Astrocyte (in vitro differentiated cells and primary cell): ENCODE measurements around the gene CHCHD2. TPM values are rescaled to one million over a fixed set of nuclear protein-coding genes. Genes with fewer than 3 reads are reported as not detected.

Experiments used
- DNase-seq: peaks from one replicate; pipeline ENCODE4 v3.0.0-alpha.2; 2010; ENCODE audit warnings: low read depth
- FAIRE-seq: peaks from 2 replicates; lab custom pipeline; 2011; peaks lifted over from hg19 to GRCh38; lab: Jason Lieb, UNC
- H2AFZ ChIP-seq: 2 replicates; pipeline ENCODE4 v1.6.0; 2012; ENCODE audit warnings: low read depth, low read length, inconsistent platforms
- H3K27ac ChIP-seq: 2 replicates; pipeline ENCODE4 v1.5.1; 2011; ENCODE audit warnings: low read depth, low read length, inconsistent platforms
- H3K27me3 ChIP-seq: 2 replicates; pipeline ENCODE4 v1.6.0; 2011; ENCODE audit warnings: low read length, inconsistent platforms; ENCODE audit not compliant: insufficient read depth
- H3K36me3 ChIP-seq: 2 replicates; pipeline ENCODE4 v1.5.1; 2011; ENCODE audit warnings: low read length, inconsistent platforms; ENCODE audit not compliant: insufficient read depth
- H3K4me1 ChIP-seq: 2 replicates; pipeline ENCODE4 v1.5.1; 2011; ENCODE audit warnings: low read length, inconsistent platforms; ENCODE audit not compliant: insufficient read depth
- H3K4me2 ChIP-seq: 2 replicates; pipeline ENCODE4 v1.6.0; 2012; ENCODE audit warnings: low read length, inconsistent platforms
- H3K4me3 ChIP-seq: 2 replicates; pipeline ENCODE4 v1.5.1; 2011; ENCODE audit warnings: low read depth, mild to moderate bottlenecking, low read length, inconsistent platforms; ENCODE audit not compliant: insufficient read depth
- H3K79me2 ChIP-seq: 2 replicates; pipeline ENCODE4 v1.6.0; 2012; ENCODE audit warnings: mild to moderate bottlenecking, low read length, inconsistent platforms; ENCODE audit not compliant: insufficient read depth
- H3K9ac ChIP-seq: 2 replicates; pipeline ENCODE4 v1.6.0; 2012; ENCODE audit warnings: mild to moderate bottlenecking, low read length, inconsistent platforms
- H3K9me3 ChIP-seq: 2 replicates; pipeline ENCODE4 v1.5.1; 2012; ENCODE audit warnings: low read depth, mild to moderate bottlenecking, low read length, inconsistent platforms; ENCODE audit not compliant: insufficient read depth
- H4K20me1 ChIP-seq: 2 replicates; pipeline ENCODE4 v1.6.0; 2012; ENCODE audit warnings: low read length, inconsistent platforms; ENCODE audit not compliant: insufficient read depth
- H3K27ac Mint-ChIP-seq: one replicate; pipeline ENCODE4 v1.8.0; 2021; ENCODE audit warnings: mild to moderate bottlenecking, mixed read lengths; ENCODE audit not compliant: unreplicated experiment
- H3K27me3 Mint-ChIP-seq: one replicate; pipeline ENCODE4 v1.8.0; 2021; ENCODE audit warnings: low read depth, mixed read lengths; ENCODE audit not compliant: unreplicated experiment
- H3K36me3 Mint-ChIP-seq: one replicate; pipeline ENCODE4 v1.8.0; 2021; ENCODE audit warnings: low read depth, mixed read lengths; ENCODE audit not compliant: unreplicated experiment
- H3K4me1 Mint-ChIP-seq: one replicate; pipeline ENCODE4 v1.8.0; 2021; ENCODE audit warnings: low read depth, mixed read lengths; ENCODE audit not compliant: unreplicated experiment
- H3K4me3 Mint-ChIP-seq: one replicate; pipeline ENCODE4 v1.8.0; 2021; ENCODE audit warnings: mild to moderate bottlenecking, moderate library complexity, mixed read lengths; ENCODE audit not compliant: unreplicated experiment
- H3K9me3 Mint-ChIP-seq: one replicate; pipeline ENCODE4 v1.8.0; 2021; ENCODE audit warnings: mild to moderate bottlenecking, mixed read lengths; ENCODE audit not compliant: unreplicated experiment
- CTCF ChIP-seq: IDR thresholded peaks from 2 replicates; pipeline ENCODE4 v1.5.1; 2011; ENCODE audit warnings: low read depth, mild to moderate bottlenecking, inconsistent platforms, low read length, moderate library complexity; ENCODE audit not compliant: insufficient read depth
- EZH2 ChIP-seq: IDR thresholded peaks from 2 replicates; pipeline ENCODE4 v1.6.1; 2012; ENCODE audit warnings: mild to moderate bottlenecking, low read length, inconsistent platforms; ENCODE audit not compliant: insufficient read depth
- total RNA-seq: library from RNA; stranded (reverse); gene quantifications from 2 replicates; pipeline ENCODE4 v1.2.1, GENCODE V29; 2021

The CHCHD2 gene
- total RNA-seq, 1 donor from 2014 or later, result not detected

- no peaks in the 10 kb centered on the region for H3K9me3 ChIP-seq
- peaks cover 42% of the 10 kb centered on the region for H3K79me2 ChIP-seq
- Mint-ChIP-seq H3K36me3 (no peaks in the 10 kb centered on the region), H3K4me1 (peaks cover 27% of the 10 kb centered on the region), H3K27me3 (no peaks in the 10 kb centered on the region), H3K9me3 (no peaks in the 10 kb centered on the region), H3K4me3 (peak within 1 kb of the TSS; percentile 93), H3K27ac (peak within 1 kb of the TSS; percentile 90)
- H3K27ac ChIP-seq, result peak within 1 kb of the TSS; percentile 83
- peak within 1 kb of the TSS; percentile 88 for H3K4me2 ChIP-seq
- TF ChIP-seq EZH2 (no peak), CTCF (no peak)
- peak; percentile 61 for DNase-seq
- H3K4me1 ChIP-seq, result peaks cover 28% of the 10 kb centered on the region
- peak within 1 kb of the TSS; percentile 85 for H2AFZ ChIP-seq
- no peak for FAIRE-seq
- peak within 1 kb of the TSS; percentile 91 for H3K9ac ChIP-seq
- H3K36me3 ChIP-seq, result peaks cover 34% of the 10 kb centered on the region
- no peaks in the 10 kb centered on the region for H3K27me3 ChIP-seq
- H3K4me3 ChIP-seq, result peak within 1 kb of the TSS; percentile 92
- H4K20me1 ChIP-seq, result peaks cover 24% of the 10 kb centered on the region
These were observed 42.2 kb downstream of the CHCHD2 start, which contains the start of gene SUMF2 for GRCh38 chr7:56063882-56064625. Gene SUMF2, plus strand, starts transcription at chr7:56064286. Its CDS starts 26 bp downstream, at chr7:56064312.

DNA sequence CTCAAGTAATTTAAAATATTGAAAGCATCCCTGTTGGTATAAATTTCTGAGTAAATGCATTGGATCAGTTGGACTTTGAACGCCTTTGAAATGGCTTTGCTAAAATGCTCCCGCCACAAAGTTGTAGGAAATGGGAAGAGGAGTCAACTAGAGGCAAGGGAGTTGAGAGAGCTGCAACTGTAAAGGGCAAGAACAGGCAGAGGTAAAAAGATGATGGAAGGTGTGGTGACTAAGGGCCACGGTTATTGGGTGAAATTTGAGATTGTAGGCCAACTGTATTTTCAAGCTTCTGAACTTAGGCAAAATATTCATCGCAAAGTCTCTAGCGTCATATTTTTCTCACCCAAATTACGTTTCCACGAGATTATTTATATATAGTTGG is 42.8 kb downstream of the CHCHD2 start:
- no peaks in the 10 kb centered on the region for H3K36me3 Mint-ChIP-seq
- TF ChIP-seq EZH2, result no peak
- FAIRE-seq (no peak), DNase-seq (no peak)
- no peaks in the 10 kb centered on the region for H3K9me3 Mint-ChIP-seq
- Histone ChIP-seq H3K27ac (peak overlapping the region; percentile 81), H3K79me2 (peaks cover 47% of the 10 kb centered on the region), H3K9ac (peak overlapping the region; percentile 91), H3K4me3 (peak overlapping the region; percentile 92), H3K9me3 (no peaks in the 10 kb centered on the region), H3K36me3 (peaks cover 36% of the 10 kb centered on the region), H3K4me1 (peaks cover 28% of the 10 kb centered on the region), H2AFZ (no peak overlapping the region), H3K27me3 (no peaks in the 10 kb centered on the region), H3K4me2 (peak overlapping the region; percentile 88), H4K20me1 (peaks cover 24% of the 10 kb centered on the region)
- H3K27ac Mint-ChIP-seq, result peak overlapping the region; percentile 90
- peak overlapping the region; percentile 93 for H3K4me3 Mint-ChIP-seq
- peaks cover 27% of the 10 kb centered on the region for H3K4me1 Mint-ChIP-seq
- no peaks in the 10 kb centered on the region for H3K27me3 Mint-ChIP-seq

DNA sequence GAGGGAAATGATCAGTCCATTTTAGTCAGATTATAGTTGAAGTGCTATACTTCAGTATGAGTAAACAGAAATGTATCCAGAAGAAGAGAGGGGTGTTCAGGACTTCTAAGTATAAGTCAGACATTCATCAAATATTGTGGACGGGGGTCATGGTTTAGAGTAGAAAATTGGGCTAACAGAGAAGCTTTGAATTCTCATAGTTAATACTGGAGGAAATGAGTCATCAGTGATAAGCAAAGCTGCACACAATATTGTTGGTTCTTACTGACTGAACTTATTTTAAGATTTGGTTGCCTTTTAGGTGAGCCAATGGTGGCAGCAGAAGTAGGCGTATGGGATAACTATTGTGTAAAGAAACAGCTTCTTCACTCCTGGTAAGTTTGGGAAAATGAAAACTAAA is 43.9 kb downstream of the CHCHD2 start:
- TF ChIP-seq EZH2, result no peak
- TF ChIP-seq CTCF, result no peak
- DNase-seq, result peak; percentile 91
- Histone ChIP-seq H2AFZ (no peak overlapping the region), H3K79me2 (peaks cover 52% of the 10 kb centered on the region), H3K4me1 (peaks cover 28% of the 10 kb centered on the region), H3K27ac (peak overlapping the region; percentile 83), H3K9me3 (no peaks in the 10 kb centered on the region), H3K4me2 (peak overlapping the region; percentile 67), H3K36me3 (peaks cover 45% of the 10 kb centered on the region), H4K20me1 (peaks cover 24% of the 10 kb centered on the region), H3K27me3 (no peaks in the 10 kb centered on the region), H3K4me3 (peak overlapping the region; percentile 31), H3K9ac (peak overlapping the region; percentile 49)
- Mint-ChIP-seq H3K9me3 (no peaks in the 10 kb centered on the region), H3K27me3 (no peaks in the 10 kb centered on the region), H3K4me3 (peak overlapping the region; percentile 22), H3K27ac (peak overlapping the region; percentile 70), H3K36me3 (no peaks in the 10 kb centered on the region), H3K4me1 (peaks cover 27% of the 10 kb centered on the region)
- FAIRE-seq, result no peak
